ENCODE measurements around the gene LRBA.
"Not testable (repeated sequence)": the region's sequence is repeated elsewhere in the genome, so short reads cannot be mapped to it uniquely, and the experiment has no call there.

LRBA gene

GRCh38 chr4:151014521-151015458 lies at the start of gene LRBA:
Gene LRBA (minus strand): TSS chr4:151015284. CDS start chr4:151014642, 642 bp downstream.
- H3K36me3 ChIP-seq (ENCODE audit: control insufficient read depth, insufficient read depth, low read length) = no peaks in the 10 kb centered on the region
- H3K4me1 ChIP-seq (ENCODE audit: control insufficient read depth, insufficient read depth, low read length) = no peaks in the 10 kb centered on the region

DNA sequence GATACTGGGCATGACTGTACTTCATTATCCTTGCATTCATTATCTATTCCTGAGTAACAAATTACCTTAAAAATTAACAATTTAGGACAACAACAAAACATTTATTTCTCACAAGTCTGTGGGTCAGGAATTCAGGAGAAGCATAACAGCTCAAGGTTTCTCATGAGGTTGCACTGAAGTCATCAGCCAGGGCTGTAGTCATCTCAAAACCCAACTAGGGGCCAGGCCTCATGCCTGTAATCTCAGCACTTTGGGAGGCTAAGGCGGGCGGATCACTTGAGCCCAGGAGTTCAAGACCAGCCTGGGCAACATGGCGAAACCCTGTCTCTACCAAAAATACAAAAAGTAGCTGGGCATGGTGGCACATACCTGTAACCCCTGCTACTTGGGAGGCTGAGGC lies 48.1 kb upstream of the LRBA start:
- H3K4me1 ChIP-seq (ENCODE audit: control insufficient read depth, insufficient read depth, low read length); H3K9ac ChIP-seq (ENCODE audit: low read depth, low read length); H3K9me3 ChIP-seq (ENCODE audit: control insufficient read depth, insufficient read depth, low read length); H3K27me3 ChIP-seq (ENCODE audit: control insufficient read depth, insufficient read depth, low read length); H3K36me3 ChIP-seq (ENCODE audit: control insufficient read depth, insufficient read depth, low read length); H3K4me3 ChIP-seq (ENCODE audit: low read depth, low read length): not testable (repeated sequence)

More at GRCh38 chr4:151014521-151015458, at the start of gene LRBA:
- peak within 1 kb of the TSS; percentile 89 for H3K4me3 ChIP-seq (ENCODE audit: low read depth, low read length)
- H3K27me3 ChIP-seq (ENCODE audit: control insufficient read depth, insufficient read depth, low read length) = no peaks in the 10 kb centered on the region
- H3K9me3 ChIP-seq (ENCODE audit: control insufficient read depth, insufficient read depth, low read length) = no peaks in the 10 kb centered on the region
- H3K9ac ChIP-seq (ENCODE audit: low read depth, low read length) = peak within 1 kb of the TSS; percentile 66

DNA sequence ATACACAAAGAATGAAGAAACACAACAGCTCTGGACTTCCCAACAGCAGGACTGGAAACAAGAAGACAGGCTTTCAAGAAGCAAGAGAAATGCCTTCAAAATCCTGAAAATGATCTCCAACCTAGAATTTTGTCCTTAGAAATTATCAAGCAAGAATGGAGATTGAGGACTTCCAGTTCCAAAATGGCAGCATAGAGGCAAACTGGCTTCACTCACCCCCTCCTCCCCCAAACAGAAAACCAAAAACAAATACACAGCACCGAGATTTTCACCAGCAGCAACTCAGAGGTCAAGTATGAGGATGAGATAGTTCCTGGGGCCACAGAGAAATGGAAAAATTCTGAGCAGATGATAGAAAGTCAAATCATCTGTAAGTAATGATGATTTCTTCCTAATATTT lies 40.5 kb upstream of the LRBA start:
- Histone ChIP-seq H3K27me3 (ENCODE audit: control insufficient read depth, insufficient read depth, low read length) (no peaks in the 10 kb centered on the region), H3K36me3 (ENCODE audit: control insufficient read depth, insufficient read depth, low read length) (no peaks in the 10 kb centered on the region), H3K4me3 (ENCODE audit: low read depth, low read length) (no peak overlapping the region), H3K9ac (ENCODE audit: low read depth, low read length) (no peak overlapping the region), H3K9me3 (ENCODE audit: control insufficient read depth, insufficient read depth, low read length) (no peaks in the 10 kb centered on the region), H3K4me1 (ENCODE audit: control insufficient read depth, insufficient read depth, low read length) (no peaks in the 10 kb centered on the region)

DNA sequence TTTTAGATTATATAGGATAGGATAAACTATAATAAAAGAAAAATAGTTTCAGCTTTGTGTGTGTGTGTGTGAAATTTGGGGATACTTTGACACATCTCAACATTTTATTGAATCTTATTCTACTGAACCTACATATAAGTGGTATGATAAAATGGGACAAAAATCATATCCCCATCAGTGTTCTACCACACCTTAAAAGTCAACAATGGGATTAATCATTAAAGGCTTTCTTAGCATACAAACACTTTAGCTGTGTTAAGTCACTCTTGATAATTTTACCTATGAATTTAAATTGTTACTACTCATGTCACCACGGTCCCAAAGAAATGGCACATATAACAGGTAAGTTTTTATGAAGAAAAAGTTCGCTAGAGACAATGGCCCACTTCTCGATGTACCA lies 37.7 kb upstream of the LRBA start:
- Histone ChIP-seq H3K9me3 (ENCODE audit: control insufficient read depth, insufficient read depth, low read length) (no peaks in the 10 kb centered on the region), H3K27me3 (ENCODE audit: control insufficient read depth, insufficient read depth, low read length) (no peaks in the 10 kb centered on the region), H3K9ac (ENCODE audit: low read depth, low read length) (no peak overlapping the region), H3K36me3 (ENCODE audit: control insufficient read depth, insufficient read depth, low read length) (no peaks in the 10 kb centered on the region), H3K4me1 (ENCODE audit: control insufficient read depth, insufficient read depth, low read length) (no peaks in the 10 kb centered on the region), H3K4me3 (ENCODE audit: low read depth, low read length) (no peak overlapping the region)

- H3K4me3 ChIP-seq (ENCODE audit: low read depth, low read length) = peak overlapping the region; percentile 30
- H3K9ac ChIP-seq (ENCODE audit: low read depth, low read length) = no peak overlapping the region
- H3K27me3 ChIP-seq (ENCODE audit: control insufficient read depth, insufficient read depth, low read length) = no peaks in the 10 kb centered on the region
- H3K36me3 ChIP-seq (ENCODE audit: control insufficient read depth, insufficient read depth, low read length) = no peaks in the 10 kb centered on the region
- H3K9me3 ChIP-seq (ENCODE audit: control insufficient read depth, insufficient read depth, low read length) = no peaks in the 10 kb centered on the region
- H3K4me1 ChIP-seq (ENCODE audit: control insufficient read depth, insufficient read depth, low read length) = no peaks in the 10 kb centered on the region
Measured at GRCh38 chr4:151049430-151049884, 34.4 kb upstream of the LRBA start.

DNA sequence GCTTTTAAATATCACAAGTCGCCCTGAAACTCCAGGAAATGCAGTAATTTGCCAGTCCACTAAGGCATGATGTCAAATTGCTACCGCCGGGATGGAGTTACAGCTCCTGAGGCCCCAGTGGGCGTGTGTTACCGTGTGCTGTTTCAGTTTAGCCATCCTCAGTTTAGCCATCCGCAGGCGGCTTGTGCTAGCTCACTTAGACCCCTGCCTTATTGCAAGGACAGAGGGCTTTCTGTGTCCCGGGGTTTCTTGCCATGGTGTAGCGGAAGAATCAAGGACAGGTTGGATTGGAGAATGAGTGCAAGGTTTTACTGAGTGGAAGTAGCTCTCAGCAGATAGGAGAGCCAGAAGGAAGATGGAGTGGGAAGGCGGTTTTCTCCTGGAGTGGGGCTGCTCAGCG lies 33.8 kb upstream of the LRBA start:
- H3K27me3 ChIP-seq (ENCODE audit: control insufficient read depth, insufficient read depth, low read length) = no peaks in the 10 kb centered on the region
- H3K4me3 ChIP-seq (ENCODE audit: low read depth, low read length) = peak overlapping the region; percentile 30
- no peaks in the 10 kb centered on the region for H3K4me1 ChIP-seq (ENCODE audit: control insufficient read depth, insufficient read depth, low read length)
- H3K9ac ChIP-seq (ENCODE audit: low read depth, low read length) = peak overlapping the region; percentile 28
- H3K9me3 ChIP-seq (ENCODE audit: control insufficient read depth, insufficient read depth, low read length) = no peaks in the 10 kb centered on the region
- H3K36me3 ChIP-seq (ENCODE audit: control insufficient read depth, insufficient read depth, low read length) = no peaks in the 10 kb centered on the region

DNA sequence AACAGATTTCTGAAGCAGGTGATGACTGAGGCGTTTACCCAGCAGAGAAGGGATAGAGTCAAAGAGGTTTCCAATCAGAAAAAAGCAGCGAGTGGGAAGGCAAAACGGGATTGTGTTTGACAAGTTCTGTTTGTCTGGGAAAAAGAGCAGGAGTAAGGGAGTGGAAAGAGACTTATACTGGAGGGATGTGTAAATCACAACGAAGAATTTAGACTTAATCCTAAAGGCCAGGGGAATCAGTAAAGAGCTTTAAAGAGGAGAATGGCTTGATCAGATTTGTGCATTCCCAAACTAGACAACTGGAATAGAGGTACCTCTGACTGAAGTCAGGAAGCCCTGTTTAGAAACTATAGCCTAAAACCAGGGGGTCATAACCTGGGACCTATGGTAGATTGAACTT lies 31.5 kb upstream of the LRBA start:
- H3K27me3 ChIP-seq (ENCODE audit: control insufficient read depth, insufficient read depth, low read length) = no peaks in the 10 kb centered on the region
- no peak overlapping the region for H3K4me3 ChIP-seq (ENCODE audit: low read depth, low read length)

GRCh38 chr4:151045907-151046306 lies 30.8 kb upstream of the LRBA start:
- Histone ChIP-seq H3K9ac (ENCODE audit: low read depth, low read length) (no peak overlapping the region), H3K4me3 (ENCODE audit: low read depth, low read length) (no peak overlapping the region), H3K36me3 (ENCODE audit: control insufficient read depth, insufficient read depth, low read length) (no peaks in the 10 kb centered on the region), H3K4me1 (ENCODE audit: control insufficient read depth, insufficient read depth, low read length) (no peaks in the 10 kb centered on the region), H3K9me3 (ENCODE audit: control insufficient read depth, insufficient read depth, low read length) (no peaks in the 10 kb centered on the region), H3K27me3 (ENCODE audit: control insufficient read depth, insufficient read depth, low read length) (no peaks in the 10 kb centered on the region)

More for the DNA sequence above, 31.5 kb upstream of the LRBA start:
- Histone ChIP-seq H3K4me1 (ENCODE audit: control insufficient read depth, insufficient read depth, low read length) (no peaks in the 10 kb centered on the region), H3K36me3 (ENCODE audit: control insufficient read depth, insufficient read depth, low read length) (no peaks in the 10 kb centered on the region), H3K9me3 (ENCODE audit: control insufficient read depth, insufficient read depth, low read length) (no peaks in the 10 kb centered on the region), H3K9ac (ENCODE audit: low read depth, low read length) (no peak overlapping the region)

DNA sequence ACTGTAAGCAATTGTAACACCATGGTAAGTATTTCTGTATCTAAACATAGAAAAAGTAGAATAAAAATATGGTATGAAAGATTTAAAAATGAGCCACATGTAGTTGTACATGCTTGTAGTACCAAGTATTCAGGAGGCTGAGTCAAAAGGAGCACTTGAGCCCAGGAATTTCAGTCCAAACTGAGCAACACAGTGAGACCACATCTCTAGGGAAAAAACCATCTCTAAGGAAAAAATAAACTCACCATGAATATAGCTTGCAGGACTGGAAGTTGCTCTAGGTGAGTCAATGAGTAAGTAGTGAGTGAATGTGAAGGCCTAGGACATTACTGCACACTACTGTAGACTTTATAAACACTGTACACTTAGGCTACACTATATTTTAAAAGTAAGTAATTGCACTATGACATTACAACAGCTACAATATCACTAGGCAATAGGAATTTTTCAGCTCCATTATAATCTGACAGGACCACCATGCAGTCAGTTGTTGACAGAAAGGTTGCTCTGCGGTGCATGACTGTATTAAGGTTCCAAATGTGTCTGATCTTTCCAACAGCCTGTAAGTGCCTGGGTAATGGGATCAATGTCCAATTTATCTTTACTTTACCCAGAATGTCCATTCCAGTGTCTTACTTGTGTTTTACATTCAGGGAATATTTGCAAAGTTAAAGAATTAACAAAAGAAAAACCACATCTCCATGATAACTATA lies 28.9 kb upstream of the LRBA start:
- H3K27me3 ChIP-seq (ENCODE audit: control insufficient read depth, insufficient read depth, low read length) = no peaks in the 10 kb centered on the region
- H3K9ac ChIP-seq (ENCODE audit: low read depth, low read length) = no peak overlapping the region
- no peaks in the 10 kb centered on the region for H3K36me3 ChIP-seq (ENCODE audit: control insufficient read depth, insufficient read depth, low read length)

DNA sequence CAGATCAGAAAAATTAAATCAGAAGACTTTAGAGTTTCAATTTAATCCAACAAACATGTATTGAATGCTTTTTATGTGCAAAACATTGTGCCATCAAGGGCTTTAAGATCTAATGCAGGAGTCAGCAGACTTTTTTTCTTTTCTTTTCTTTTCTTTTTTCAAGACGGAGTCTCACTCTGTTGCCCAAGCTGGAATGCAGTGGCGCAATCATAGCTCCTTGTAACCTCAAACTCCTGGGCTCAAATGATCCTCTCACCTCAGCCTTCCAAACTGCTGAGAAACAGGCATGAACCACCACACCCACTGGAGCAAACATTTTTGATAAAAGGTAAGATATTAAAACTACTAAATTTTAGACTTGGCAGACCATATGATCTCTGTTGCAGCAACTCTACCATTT lies 24.6 kb upstream of the LRBA start:
- H3K4me1 ChIP-seq (ENCODE audit: control insufficient read depth, insufficient read depth, low read length) = no peaks in the 10 kb centered on the region
- H3K36me3 ChIP-seq (ENCODE audit: control insufficient read depth, insufficient read depth, low read length) = no peaks in the 10 kb centered on the region
- no peaks in the 10 kb centered on the region for H3K27me3 ChIP-seq (ENCODE audit: control insufficient read depth, insufficient read depth, low read length)
- H3K4me3 ChIP-seq (ENCODE audit: low read depth, low read length) = no peak overlapping the region
- no peak overlapping the region for H3K9ac ChIP-seq (ENCODE audit: low read depth, low read length)
- H3K9me3 ChIP-seq (ENCODE audit: control insufficient read depth, insufficient read depth, low read length) = no peaks in the 10 kb centered on the region

More for the DNA sequence above, 28.9 kb upstream of the LRBA start:
- Histone ChIP-seq H3K4me1 (ENCODE audit: control insufficient read depth, insufficient read depth, low read length) (no peaks in the 10 kb centered on the region), H3K9me3 (ENCODE audit: control insufficient read depth, insufficient read depth, low read length) (no peaks in the 10 kb centered on the region), H3K4me3 (ENCODE audit: low read depth, low read length) (no peak overlapping the region)

DNA sequence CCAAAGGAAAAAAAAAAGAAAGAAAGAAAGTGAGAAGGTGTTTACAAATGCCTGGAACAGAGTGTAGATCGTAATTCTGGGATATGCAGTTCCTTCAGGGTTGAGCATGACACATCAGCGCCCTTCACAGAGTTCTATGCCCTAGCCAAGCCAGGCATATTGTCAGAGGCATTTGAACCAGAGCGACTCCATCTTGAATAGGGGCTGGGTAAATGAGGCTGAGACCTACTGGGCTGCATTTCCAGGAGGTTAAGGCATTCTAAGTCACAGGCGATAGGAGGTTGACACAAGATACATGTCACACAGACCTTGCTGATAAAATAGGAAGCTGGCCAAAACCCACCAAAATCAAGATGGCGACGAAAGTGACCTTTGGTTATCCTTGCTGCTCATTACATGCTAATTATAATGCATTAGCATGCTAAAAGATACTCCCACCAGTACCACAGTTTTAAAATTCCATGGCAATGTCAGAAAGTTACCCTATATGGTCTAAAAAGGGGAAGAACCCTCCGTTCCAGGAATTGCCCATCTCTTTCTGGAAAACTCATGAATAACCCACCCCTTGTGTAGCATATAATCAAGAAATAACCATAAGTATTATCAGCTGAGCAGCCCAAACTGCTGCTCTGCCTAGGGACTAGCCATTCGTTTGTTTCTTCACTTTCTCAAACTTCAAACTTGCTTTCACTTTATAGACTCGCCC lies 23.5 kb upstream of the LRBA start:
- no peaks in the 10 kb centered on the region for H3K27me3 ChIP-seq (ENCODE audit: control insufficient read depth, insufficient read depth, low read length)
- H3K4me3 ChIP-seq (ENCODE audit: low read depth, low read length) = no peak overlapping the region
- no peaks in the 10 kb centered on the region for H3K36me3 ChIP-seq (ENCODE audit: control insufficient read depth, insufficient read depth, low read length)
- no peak overlapping the region for H3K9ac ChIP-seq (ENCODE audit: low read depth, low read length)
- H3K4me1 ChIP-seq (ENCODE audit: control insufficient read depth, insufficient read depth, low read length) = no peaks in the 10 kb centered on the region
- H3K9me3 ChIP-seq (ENCODE audit: control insufficient read depth, insufficient read depth, low read length) = no peaks in the 10 kb centered on the region

All from iPS-15b (cell line).